Neural cell (in vitro differentiated cells): Measurements from ENCODE around the gene ZNF407.

Source experiments
- MXI1 ChIP-seq: fragments of 450-650 bp; conservative IDR thresholded peaks from 2 replicates; pipeline ENCODE4 v1.6.1; 2014; ENCODE audit warnings: antibody characterized with exemption, mild to moderate bottlenecking; ENCODE audit not compliant: poor library complexity, severe bottlenecking
- TF ChIP-seq, protein P1 (sequence below): fragments of 450-650 bp; IDR thresholded peaks from 2 replicates; pipeline ENCODE4 v1.5.1; 2014; ENCODE audit warnings: antibody characterized with exemption, mild to moderate bottlenecking, moderate library complexity; ENCODE audit not compliant: poor library complexity, severe bottlenecking

DNA sequence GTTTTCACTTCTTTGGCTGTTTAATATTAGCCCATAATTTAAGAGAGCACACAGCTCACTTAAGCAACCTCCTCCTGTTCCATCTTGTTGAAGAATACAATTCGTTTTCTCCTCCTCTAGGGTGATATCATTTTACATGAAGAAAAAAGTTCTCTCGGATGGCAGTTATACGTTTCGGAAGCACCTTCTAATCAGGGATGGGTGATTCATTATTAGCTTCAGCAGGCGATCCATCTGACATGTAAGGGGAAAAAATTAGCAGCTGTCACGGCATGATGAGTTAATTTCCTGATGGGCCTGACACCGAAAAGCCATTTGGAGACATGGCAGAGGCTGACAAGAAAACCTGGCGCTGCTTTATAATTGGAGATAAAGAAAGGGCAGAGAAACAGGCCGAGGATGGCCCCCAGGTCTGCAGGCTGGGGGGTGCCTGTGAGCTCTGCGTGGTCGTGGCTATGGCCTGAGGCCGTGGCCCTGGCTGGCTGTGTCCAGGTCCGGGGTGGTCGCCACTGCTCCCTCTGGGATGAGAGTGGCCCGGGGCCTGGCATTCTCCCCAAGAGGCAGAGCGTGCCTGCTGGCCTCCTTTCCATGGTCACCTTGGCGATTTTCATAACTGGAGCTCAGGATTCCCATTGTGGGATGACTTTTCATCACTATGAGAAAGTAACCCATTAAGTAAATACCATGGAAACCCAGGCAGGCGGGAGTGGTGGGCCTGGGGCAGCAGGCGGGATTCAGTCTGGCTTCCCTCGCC is 471.2 kb downstream of the ZNF407 start:
- TF ChIP-seq, protein P1, sequence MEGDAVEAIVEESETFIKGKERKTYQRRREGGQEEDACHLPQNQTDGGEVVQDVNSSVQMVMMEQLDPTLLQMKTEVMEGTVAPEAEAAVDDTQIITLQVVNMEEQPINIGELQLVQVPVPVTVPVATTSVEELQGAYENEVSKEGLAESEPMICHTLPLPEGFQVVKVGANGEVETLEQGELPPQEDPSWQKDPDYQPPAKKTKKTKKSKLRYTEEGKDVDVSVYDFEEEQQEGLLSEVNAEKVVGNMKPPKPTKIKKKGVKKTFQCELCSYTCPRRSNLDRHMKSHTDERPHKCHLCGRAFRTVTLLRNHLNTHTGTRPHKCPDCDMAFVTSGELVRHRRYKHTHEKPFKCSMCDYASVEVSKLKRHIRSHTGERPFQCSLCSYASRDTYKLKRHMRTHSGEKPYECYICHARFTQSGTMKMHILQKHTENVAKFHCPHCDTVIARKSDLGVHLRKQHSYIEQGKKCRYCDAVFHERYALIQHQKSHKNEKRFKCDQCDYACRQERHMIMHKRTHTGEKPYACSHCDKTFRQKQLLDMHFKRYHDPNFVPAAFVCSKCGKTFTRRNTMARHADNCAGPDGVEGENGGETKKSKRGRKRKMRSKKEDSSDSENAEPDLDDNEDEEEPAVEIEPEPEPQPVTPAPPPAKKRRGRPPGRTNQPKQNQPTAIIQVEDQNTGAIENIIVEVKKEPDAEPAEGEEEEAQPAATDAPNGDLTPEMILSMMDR = no peak
- TF ChIP-seq MXI1 = no peak
